Stomach (tissue), 4 donors: Measurements from ENCODE around the gene RGS7BP.

Experiments used
- CTCF ChIP-seq, 7 experiments: fragments of 450-650 bp in 4 of 7; fragments of 200-600 bp in 3 of 7; sonication (generic) in 3 of 7; IDR thresholded peaks; one replicate each; pipeline ENCODE4 v1.5.1; 2016 to 2019; ENCODE audit warnings: antibody characterized with exemption in 7 of 7, control low read depth in 2 of 7, mild to moderate bottlenecking in 1 of 7
- POLR2A ChIP-seq, 4 donors: fragments of 450-650 bp; IDR thresholded peaks; one replicate each; pipeline ENCODE4 v1.6.1; 2016; ENCODE audit warnings: antibody characterized with exemption in 4 of 4, control low read depth in 2 of 4, mild to moderate bottlenecking in 1 of 4, moderate library complexity in 1 of 4
- POLR2AphosphoS5 ChIP-seq, 3 donors: sonication (generic); formaldehyde crosslinking; IDR thresholded peaks; one replicate each; pipeline ENCODE4 v1.6.1; 2016; ENCODE audit warnings: antibody characterized with exemption in 3 of 3

- TF ChIP-seq CTCF (IDR thresholded peaks at IDR 0.05) = no peak
- no peak for TF ChIP-seq POLR2A (IDR thresholded peaks at IDR 0.05)
- no peak for TF ChIP-seq POLR2AphosphoS5 (IDR thresholded peaks at IDR 0.05)
These were observed 64.0 kb downstream of the RGS7BP start for GRCh38 chr5:64569858-64570257.
